Measurements from ENCODE around the gene CSN3. TPM values are rescaled to one million over a fixed set of nuclear protein-coding genes. Genes with fewer than 3 reads are reported as not detected.

CSN3 gene
- polyA plus RNA-seq, 1 donor: not detected

DNA sequence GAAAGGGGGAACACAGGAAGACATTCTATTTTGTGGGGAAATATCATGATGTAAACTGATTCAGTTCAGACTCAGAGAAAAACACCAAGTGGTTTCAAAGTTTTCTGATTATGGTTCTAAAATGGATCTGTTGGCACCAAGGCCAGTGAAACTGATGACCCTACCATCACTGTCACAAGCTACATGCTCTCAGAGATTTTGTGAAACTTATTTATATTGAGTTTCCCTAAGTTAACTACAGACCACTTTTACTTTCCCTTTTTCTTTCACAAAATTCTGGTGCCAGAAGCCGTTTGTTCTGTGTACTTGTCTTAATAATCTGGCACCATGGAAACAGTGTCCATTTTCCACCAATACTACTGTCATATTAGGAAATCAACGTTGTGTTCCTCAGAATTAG, 48.9 kb downstream of the CSN3 start:
- DNase-seq (ENCODE audit: low read depth): no peak

DNA sequence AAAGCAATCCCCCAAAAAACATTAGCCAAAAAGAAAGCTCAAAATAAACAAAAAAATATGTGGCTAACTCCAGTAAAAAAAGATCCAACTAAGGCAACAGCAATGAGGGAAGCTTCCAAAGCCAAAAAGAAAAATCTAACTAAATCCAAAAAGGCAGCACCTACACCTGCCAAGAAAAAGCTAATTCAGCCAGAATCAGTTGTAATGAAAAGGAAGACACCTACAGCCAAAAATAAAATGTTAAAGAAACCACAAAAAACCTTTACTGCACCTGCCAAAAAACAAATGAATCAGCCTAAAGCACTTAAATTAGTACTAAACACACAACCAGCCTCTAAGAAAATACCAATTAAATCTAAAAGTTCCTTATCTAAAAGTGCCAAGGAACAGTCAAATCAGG, 55.2 kb downstream of the CSN3 start:
- DNase-seq (ENCODE audit: low read depth): no peak

DNA sequence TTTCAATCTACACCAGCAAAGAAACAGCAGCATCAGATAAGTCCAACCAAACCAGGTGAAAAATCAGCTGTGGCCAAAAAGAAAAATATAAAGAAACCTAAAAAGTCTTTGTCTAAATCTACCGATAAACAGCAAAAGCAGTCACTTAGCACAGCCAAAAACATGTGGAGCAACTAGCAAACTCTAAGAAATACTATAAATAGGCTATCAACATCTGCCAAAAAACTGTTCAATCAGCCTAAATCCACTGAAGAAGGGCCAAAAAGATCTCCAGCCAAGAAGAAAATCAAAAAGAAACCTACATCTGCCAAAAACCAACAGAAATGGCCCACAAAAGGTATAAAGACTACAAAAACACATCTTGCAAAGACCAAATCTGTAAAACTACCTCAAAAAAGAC, 55.7 kb downstream of the CSN3 start:
- DNase-seq (ENCODE audit: low read depth): peak; percentile 48

DNA sequence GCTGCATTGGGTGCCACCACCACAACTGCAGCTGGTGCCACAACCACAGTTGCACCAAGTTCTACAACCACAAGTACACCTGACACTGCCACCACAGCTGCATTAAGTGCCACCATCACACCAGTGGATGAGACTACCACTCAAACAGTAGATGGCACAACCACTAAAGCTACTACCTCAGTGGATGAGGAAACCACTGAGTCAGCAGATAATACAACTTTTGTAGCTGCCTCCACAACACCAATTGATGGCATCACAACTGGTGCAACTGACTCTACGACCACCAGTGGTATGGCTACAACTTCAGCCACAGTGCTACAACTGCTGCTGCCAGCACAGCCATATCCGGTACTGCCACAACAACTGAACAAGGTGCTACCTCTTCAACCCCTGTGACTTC, 57.2 kb downstream of the CSN3 start:
- DNase-seq (ENCODE audit: low read depth): no peak

DNA sequence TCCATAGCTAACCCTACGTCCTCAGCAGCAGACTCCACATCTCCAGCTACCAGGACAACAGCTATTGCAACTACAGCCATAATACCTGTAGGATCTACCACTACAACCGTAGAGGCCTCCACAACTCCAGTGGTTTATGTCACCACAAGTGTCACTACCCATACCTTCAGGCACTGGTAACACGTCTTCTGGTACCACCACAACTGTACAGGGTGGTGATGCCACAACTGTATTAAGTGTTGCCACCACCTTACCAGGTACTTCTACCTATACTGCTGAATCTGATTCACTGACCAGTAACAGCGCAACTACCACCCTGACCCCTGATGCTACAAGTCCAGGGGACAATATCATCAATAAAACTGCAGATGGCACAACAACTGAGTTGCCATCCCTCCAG, 57.8 kb downstream of the CSN3 start:
- DNase-seq (ENCODE audit: low read depth): no peak

Other genes with a start within 250 kb of the CSN3 start
- not detected for gene STATH, start 246.6 kb upstream of the CSN3 start, polyA plus RNA-seq (ENCODE audit: insufficient read length)
- gene HTN3, start 214.1 kb upstream of the CSN3 start, polyA plus RNA-seq (ENCODE audit: insufficient read length): not detected
- gene HTN1, start 192.2 kb upstream of the CSN3 start, polyA plus RNA-seq (ENCODE audit: insufficient read length): 0.08 TPM
- 0.05 TPM for gene PRR27, start 88.4 kb upstream of the CSN3 start, polyA plus RNA-seq (ENCODE audit: insufficient read length)
- not detected for gene ODAM, start 46.9 kb upstream of the CSN3 start, polyA plus RNA-seq (ENCODE audit: insufficient read length)
- 1.5 TPM for gene FDCSP, start 16.5 kb upstream of the CSN3 start, polyA plus RNA-seq (ENCODE audit: insufficient read length)
- not detected for gene CABS1, start 92.4 kb downstream of the CSN3 start, polyA plus RNA-seq (ENCODE audit: insufficient read length)
- not detected for gene SMR3A, start 118.2 kb downstream of the CSN3 start, polyA plus RNA-seq (ENCODE audit: insufficient read length)
- not detected for gene SMR3B, start 140.5 kb downstream of the CSN3 start, polyA plus RNA-seq (ENCODE audit: insufficient read length)
- gene OPRPN, start 155.3 kb downstream of the CSN3 start, polyA plus RNA-seq (ENCODE audit: insufficient read length): not detected
- not detected for gene MUC7, start 229.6 kb downstream of the CSN3 start, polyA plus RNA-seq (ENCODE audit: insufficient read length)